Neutrophil (primary cell): ENCODE measurements around the gene TPCN1.

Source experiments
- H3K27ac ChIP-seq: fragments of 200-600 bp; sonication (generic); 2 replicates; pipeline ENCODE4 v1.5.1; 2016; ENCODE audit warnings: mild to moderate bottlenecking, moderate library complexity
- H3K27me3 ChIP-seq: fragments of 200-600 bp; sonication (generic); 2 replicates; pipeline ENCODE4 v1.6.0; 2016; ENCODE audit warnings: mild to moderate bottlenecking
- H3K36me3 ChIP-seq: fragments of 200-600 bp; sonication (generic); 2 replicates; pipeline ENCODE4 v1.5.1; 2017
- H3K4me1 ChIP-seq, 2 experiments: fragments of 200-600 bp in 1 of 2; sonication (generic) in 1 of 2; 1 replicate in 1 of 2; 2 replicates in 1 of 2; pipeline versions ENCODE4 v1.5.1 to v1.6.1; 2013 to 2016; ENCODE audit warnings: low read depth in 1 of 2, low read length in 1 of 2, mild to moderate bottlenecking in 1 of 2, moderate library complexity in 1 of 2; ENCODE audit not compliant: control insufficient read depth in 1 of 2, insufficient read depth in 1 of 2
- H3K4me3 ChIP-seq, 2 experiments: fragments of 200-600 bp in 1 of 2; sonication (generic) in 1 of 2; 1 replicate in 1 of 2; 2 replicates in 1 of 2; pipeline ENCODE4 v1.5.1; 2013 to 2016; ENCODE audit warnings: low read depth in 1 of 2, low read length in 1 of 2, mild to moderate bottlenecking in 1 of 2, moderate library complexity in 1 of 2
- H3K9me3 ChIP-seq: fragments of 200-600 bp; sonication (generic); 2 replicates; pipeline ENCODE4 v1.5.1; 2016
- CTCF ChIP-seq: fragments of 200-600 bp; sonication (generic); IDR thresholded peaks from 2 replicates; pipeline ENCODE4 v1.5.1; 2016; ENCODE audit warnings: antibody characterized with exemption

Gene TPCN1

GRCh38 chr12:113222730-113223531, 1.7 kb downstream of the TPCN1 start:
- no peak overlapping the region for H3K4me3 ChIP-seq
- no peaks in the 10 kb centered on the region for H3K9me3 ChIP-seq

GRCh38 chr12:113224955-113225354, 3.7 kb downstream of the TPCN1 start:
- TF ChIP-seq CTCF: no peak
- Histone ChIP-seq H3K27ac (no peak overlapping the region), H3K9me3 (no peaks in the 10 kb centered on the region), H3K36me3 (no peaks in the 10 kb centered on the region), H3K27me3 (no peaks in the 10 kb centered on the region), H3K4me1 (peaks cover 15 to 34% of the 10 kb centered on the region in 2 experiments), H3K4me3 (no peak overlapping the region)

More at GRCh38 chr12:113222730-113223531, 1.7 kb downstream of the TPCN1 start:
- TF ChIP-seq CTCF: no peak
- no peaks in the 10 kb centered on the region for H3K36me3 ChIP-seq
- H3K27me3 ChIP-seq: no peaks in the 10 kb centered on the region
- H3K4me1 ChIP-seq: peaks cover 15 to 30% of the 10 kb centered on the region in 2 experiments
- H3K27ac ChIP-seq: no peak overlapping the region

GRCh38 chr12:113226696-113227568, 5.7 kb downstream of the TPCN1 start:
- Histone ChIP-seq H3K4me3 (no peak overlapping the region), H3K27me3 (no peaks in the 10 kb centered on the region), H3K4me1 (peaks cover 3 to 23% of the 10 kb centered on the region in 2 experiments), H3K36me3 (no peaks in the 10 kb centered on the region), H3K9me3 (no peaks in the 10 kb centered on the region), H3K27ac (no peak overlapping the region)
- TF ChIP-seq CTCF: no peak

GRCh38 chr12:113227686-113228391, 6.6 kb downstream of the TPCN1 start:
- Histone ChIP-seq H3K27me3 (no peaks in the 10 kb centered on the region), H3K36me3 (no peaks in the 10 kb centered on the region), H3K4me1 (peaks cover 5 to 24% of the 10 kb centered on the region in 2 experiments), H3K4me3 (no peak overlapping the region), H3K27ac (no peak overlapping the region), H3K9me3 (no peaks in the 10 kb centered on the region)
- no peak for TF ChIP-seq CTCF

GRCh38 chr12:113228394-113229028, 7.2 kb downstream of the TPCN1 start:
- H3K27me3 ChIP-seq: no peaks in the 10 kb centered on the region
- no peak overlapping the region for H3K4me3 ChIP-seq
- peaks cover 10 to 27% of the 10 kb centered on the region in 2 experiments for H3K4me1 ChIP-seq
- no peak overlapping the region for H3K27ac ChIP-seq
- no peaks in the 10 kb centered on the region for H3K36me3 ChIP-seq
- no peaks in the 10 kb centered on the region for H3K9me3 ChIP-seq
- TF ChIP-seq CTCF: no peak
